ENCODE data around the gene ZBTB7B.

DNA sequence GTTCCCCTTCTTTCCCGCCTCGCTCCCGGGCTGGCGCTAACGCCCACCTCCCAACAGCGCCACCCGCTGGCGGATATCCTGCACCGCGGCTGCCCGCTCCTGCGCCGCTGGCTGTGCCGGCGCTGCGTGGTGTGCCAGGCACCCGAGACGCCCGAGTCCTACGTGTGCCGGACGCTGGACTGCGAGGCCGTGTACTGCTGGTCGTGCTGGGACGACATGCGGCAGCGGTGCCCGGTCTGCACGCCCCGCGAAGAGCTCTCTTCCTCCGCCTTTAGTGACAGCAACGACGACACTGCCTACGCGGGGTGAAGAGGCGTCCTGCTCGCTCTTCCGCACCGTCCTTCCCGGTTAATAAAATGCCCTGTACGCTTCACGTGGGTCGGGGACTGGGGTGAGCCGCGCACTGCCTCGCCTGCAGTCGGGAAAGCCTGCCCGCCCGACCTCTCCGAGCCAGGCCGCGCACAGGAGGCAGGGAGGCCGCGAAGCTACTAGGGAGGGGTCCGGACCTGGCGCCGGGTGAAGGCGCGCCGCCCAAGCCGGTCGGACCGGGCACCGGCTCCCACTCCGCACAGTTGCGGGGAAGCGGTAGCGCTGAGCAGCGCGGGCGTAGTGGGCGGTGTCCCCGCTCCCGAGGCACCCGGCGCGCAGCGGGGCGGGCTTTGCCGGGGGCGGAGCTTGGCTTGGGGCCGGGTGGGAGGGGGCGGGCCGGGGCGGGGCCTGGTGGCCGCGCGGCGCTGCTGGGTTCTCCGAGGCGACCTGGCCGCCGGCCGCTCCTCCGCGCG lies 48.1 kb downstream of the ZBTB7B start, which contains the start of gene ADAM15:
- TF ChIP-seq, protein P1, sequence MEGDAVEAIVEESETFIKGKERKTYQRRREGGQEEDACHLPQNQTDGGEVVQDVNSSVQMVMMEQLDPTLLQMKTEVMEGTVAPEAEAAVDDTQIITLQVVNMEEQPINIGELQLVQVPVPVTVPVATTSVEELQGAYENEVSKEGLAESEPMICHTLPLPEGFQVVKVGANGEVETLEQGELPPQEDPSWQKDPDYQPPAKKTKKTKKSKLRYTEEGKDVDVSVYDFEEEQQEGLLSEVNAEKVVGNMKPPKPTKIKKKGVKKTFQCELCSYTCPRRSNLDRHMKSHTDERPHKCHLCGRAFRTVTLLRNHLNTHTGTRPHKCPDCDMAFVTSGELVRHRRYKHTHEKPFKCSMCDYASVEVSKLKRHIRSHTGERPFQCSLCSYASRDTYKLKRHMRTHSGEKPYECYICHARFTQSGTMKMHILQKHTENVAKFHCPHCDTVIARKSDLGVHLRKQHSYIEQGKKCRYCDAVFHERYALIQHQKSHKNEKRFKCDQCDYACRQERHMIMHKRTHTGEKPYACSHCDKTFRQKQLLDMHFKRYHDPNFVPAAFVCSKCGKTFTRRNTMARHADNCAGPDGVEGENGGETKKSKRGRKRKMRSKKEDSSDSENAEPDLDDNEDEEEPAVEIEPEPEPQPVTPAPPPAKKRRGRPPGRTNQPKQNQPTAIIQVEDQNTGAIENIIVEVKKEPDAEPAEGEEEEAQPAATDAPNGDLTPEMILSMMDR (IDR thresholded peaks at IDR 0.05), result peak; percentile 85 to 97 (median 94)
- peak; percentile 20 to 42 for TF ChIP-seq POLR2A (IDR thresholded peaks at IDR 0.05)

Data from tibial nerve (tissue), 3 donors.